ENCODE measurements around the gene MARCHF7. TPM values are rescaled to one million over a fixed set of nuclear protein-coding genes. Genes with fewer than 3 reads are reported as not detected.

Gene MARCHF7
- polyA plus RNA-seq, 1 experiment, result 76.1 TPM

GRCh38 chr2:159728629-159729028 is 16.3 kb downstream of the MARCHF7 start:
- CTCF ChIA-PET, result no interaction called here

GRCh38 chr2:159735648-159736047 is 23.3 kb downstream of the MARCHF7 start:
- POLR2A ChIA-PET, result no interaction called here
- no peak for DNase-seq (ENCODE audit: low read depth, low spot score)

More at GRCh38 chr2:159728629-159729028, 16.3 kb downstream of the MARCHF7 start:
- Histone ChIP-seq H3K9me3 (ENCODE audit: control insufficient read depth, insufficient read depth, low read length) (no peaks in the 10 kb centered on the region), H3K4me3 (ENCODE audit: low read depth, low read length) (no peak overlapping the region), H3K27me3 (ENCODE audit: control insufficient read depth, insufficient read depth, low read length) (no peaks in the 10 kb centered on the region), H3K27ac (ENCODE audit: low read depth, low read length) (no peak overlapping the region)
- POLR2A ChIA-PET, result no interaction called here
- no peak for TF ChIP-seq CTCF (IDR thresholded peaks at IDR 0.05; ENCODE audit: low read depth, low read length)
- no peak for DNase-seq (ENCODE audit: low read depth, low spot score)

GRCh38 chr2:159736048-159736447 is 23.7 kb downstream of the MARCHF7 start:
- no peaks in the 10 kb centered on the region for H3K27me3 ChIP-seq (ENCODE audit: control insufficient read depth, insufficient read depth, low read length)
- H3K9me3 ChIP-seq (ENCODE audit: control insufficient read depth, insufficient read depth, low read length), result no peaks in the 10 kb centered on the region
- no peak overlapping the region for H3K4me3 ChIP-seq (ENCODE audit: low read depth, low read length)
- H3K27ac ChIP-seq (ENCODE audit: low read depth, low read length), result peak overlapping the region; percentile 41
- ChIA-PET POLR2A (no interaction called here), CTCF (no interaction called here)
- no peak for DNase-seq (ENCODE audit: low read depth, low spot score)
- no peak for TF ChIP-seq CTCF (IDR thresholded peaks at IDR 0.05; ENCODE audit: low read depth, low read length)

More at GRCh38 chr2:159735648-159736047, 23.3 kb downstream of the MARCHF7 start:
- H3K4me3 ChIP-seq (ENCODE audit: low read depth, low read length), result no peak overlapping the region
- H3K27ac ChIP-seq (ENCODE audit: low read depth, low read length), result peak overlapping the region; percentile 41
- CTCF ChIA-PET, result no interaction called here
- H3K27me3 ChIP-seq (ENCODE audit: control insufficient read depth, insufficient read depth, low read length), result no peaks in the 10 kb centered on the region
- no peaks in the 10 kb centered on the region for H3K9me3 ChIP-seq (ENCODE audit: control insufficient read depth, insufficient read depth, low read length)
- no peak for TF ChIP-seq CTCF (IDR thresholded peaks at IDR 0.05; ENCODE audit: low read depth, low read length)

GRCh38 chr2:159737292-159737916 is 25.1 kb downstream of the MARCHF7 start:
- CTCF ChIA-PET, result no interaction called here
- Histone ChIP-seq H3K4me3 (ENCODE audit: low read depth, low read length) (no peak overlapping the region), H3K9me3 (ENCODE audit: control insufficient read depth, insufficient read depth, low read length) (no peaks in the 10 kb centered on the region), H3K27me3 (ENCODE audit: control insufficient read depth, insufficient read depth, low read length) (no peaks in the 10 kb centered on the region), H3K27ac (ENCODE audit: low read depth, low read length) (no peak overlapping the region)
- POLR2A ChIA-PET, result interaction anchor here (1.6 kb wide), 1 partner anchor 9 kb away, joined by 3 read pairs; no protein-coding TSS in a partner anchor
- DNase-seq (ENCODE audit: low read depth, low spot score), result no peak
- no peak for TF ChIP-seq CTCF (IDR thresholded peaks at IDR 0.05; ENCODE audit: low read depth, low read length)

- CTCF ChIA-PET, result interaction anchor here (0.7 kb wide), 1 partner anchor 526 kb away, joined by 4 read pairs; no protein-coding TSS in a partner anchor
- no peaks in the 10 kb centered on the region for H3K9me3 ChIP-seq (ENCODE audit: control insufficient read depth, insufficient read depth, low read length)
- H3K27ac ChIP-seq (ENCODE audit: low read depth, low read length), result no peak overlapping the region
- no peak for DNase-seq (ENCODE audit: low read depth, low spot score)
- no peak for TF ChIP-seq CTCF (IDR thresholded peaks at IDR 0.05; ENCODE audit: low read depth, low read length)
- POLR2A ChIA-PET, result interaction anchor here (1.6 kb wide), 1 partner anchor 9 kb away, joined by 3 read pairs; no protein-coding TSS in a partner anchor
- H3K27me3 ChIP-seq (ENCODE audit: control insufficient read depth, insufficient read depth, low read length), result no peaks in the 10 kb centered on the region
- no peak overlapping the region for H3K4me3 ChIP-seq (ENCODE audit: low read depth, low read length)
Observed at GRCh38 chr2:159737917-159738296, 25.6 kb downstream of the MARCHF7 start.

All from AG04450 (cell line).